ENCODE results near the gene FNDC3A. TPM values are rescaled to one million over a fixed set of nuclear protein-coding genes. Genes with fewer than 3 reads are reported as not detected.

The FNDC3A gene
- total RNA-seq, 1 donor from 2014 or later, result 69.3 TPM

GRCh38 chr13:49164712-49165111 is 189.0 kb downstream of the FNDC3A start:
- no peaks in the 10 kb centered on the region for H3K27me3 Mint-ChIP-seq (ENCODE audit: insufficient read depth, low read depth)
- Histone ChIP-seq H4K20me1 (ENCODE audit: low read depth) (no peaks in the 10 kb centered on the region), H3K4me1 (no peaks in the 10 kb centered on the region), H3K9ac (no peak overlapping the region), H3K79me2 (ENCODE audit: low read depth) (peaks cover 9% of the 10 kb centered on the region), H3K4me3 (no peak overlapping the region), H2AFZ (replicated peaks) (no peak overlapping the region), H3K27ac (no peak overlapping the region), H3K36me3 (peaks cover 17% of the 10 kb centered on the region), H3K27me3 (no peaks in the 10 kb centered on the region), H3K9me3 (ENCODE audit: low read depth) (peaks cover 15% of the 10 kb centered on the region), H3F3A (ENCODE audit: low read depth) (no peaks in the 10 kb centered on the region), H3K4me2 (no peak overlapping the region)
- TF ChIP-seq EZH2 (IDR thresholded peaks at IDR 0.05), result no peak
- TF ChIP-seq EZH2phosphoT487 (IDR thresholded peaks at IDR 0.05), result no peak
- TF ChIP-seq CTCF (IDR thresholded peaks at IDR 0.05), result no peak
- no peak overlapping the region for H3K4me3 Mint-ChIP-seq
- H3K27ac Mint-ChIP-seq, result no peak overlapping the region
- peaks cover 30% of the 10 kb centered on the region for H3K9me3 Mint-ChIP-seq
- H3K4me1 Mint-ChIP-seq, result no peaks in the 10 kb centered on the region
- no peak for DNase-seq (ENCODE audit: low spot score)
- peaks cover 62% of the 10 kb centered on the region for H3K36me3 Mint-ChIP-seq

GRCh38 chr13:49165798-49166752 is 190.4 kb downstream of the FNDC3A start:
- H3K27me3 Mint-ChIP-seq (ENCODE audit: insufficient read depth, low read depth), result no peaks in the 10 kb centered on the region
- no peak overlapping the region for H3K4me2 ChIP-seq
- no peaks in the 10 kb centered on the region for H3K27me3 ChIP-seq
- H3K4me1 Mint-ChIP-seq, result no peaks in the 10 kb centered on the region
- no peak overlapping the region for H3K4me3 ChIP-seq
- peaks cover 9% of the 10 kb centered on the region for H3K79me2 ChIP-seq (ENCODE audit: low read depth)
- H4K20me1 ChIP-seq (ENCODE audit: low read depth), result no peaks in the 10 kb centered on the region
- no peak for DNase-seq (ENCODE audit: low spot score)
- no peak overlapping the region for H2AFZ ChIP-seq (replicated peaks)
- peaks cover 53% of the 10 kb centered on the region for H3K36me3 Mint-ChIP-seq
- no peak overlapping the region for H3K27ac ChIP-seq
- peaks cover 17% of the 10 kb centered on the region for H3K36me3 ChIP-seq
- no peak overlapping the region for H3K27ac Mint-ChIP-seq
- H3K9me3 Mint-ChIP-seq, result peaks cover 25% of the 10 kb centered on the region
- H3K9ac ChIP-seq, result no peak overlapping the region
- H3F3A ChIP-seq (ENCODE audit: low read depth), result no peaks in the 10 kb centered on the region
- H3K9me3 ChIP-seq (ENCODE audit: low read depth), result peaks cover 15% of the 10 kb centered on the region
- no peak for TF ChIP-seq EZH2 (IDR thresholded peaks at IDR 0.05)
- no peak for TF ChIP-seq CTCF (IDR thresholded peaks at IDR 0.05)
- TF ChIP-seq EZH2phosphoT487 (IDR thresholded peaks at IDR 0.05), result no peak
- H3K4me3 Mint-ChIP-seq, result no peak overlapping the region
- no peaks in the 10 kb centered on the region for H3K4me1 ChIP-seq

- no peak overlapping the region for H2AFZ ChIP-seq (replicated peaks)
- DNase-seq (ENCODE audit: low spot score), result no peak
- H3K4me3 ChIP-seq, result no peak overlapping the region
- no peak overlapping the region for H3K4me2 ChIP-seq
- no peaks in the 10 kb centered on the region for H3K79me2 ChIP-seq (ENCODE audit: low read depth)
- no peaks in the 10 kb centered on the region for H3K27me3 Mint-ChIP-seq (ENCODE audit: insufficient read depth, low read depth)
- H3K9me3 ChIP-seq (ENCODE audit: low read depth), result no peaks in the 10 kb centered on the region
- no peaks in the 10 kb centered on the region for H4K20me1 ChIP-seq (ENCODE audit: low read depth)
- peaks cover 26% of the 10 kb centered on the region for H3K36me3 Mint-ChIP-seq
- H3K27ac ChIP-seq, result no peak overlapping the region
- no peak overlapping the region for H3K4me3 Mint-ChIP-seq
- no peaks in the 10 kb centered on the region for H3K27me3 ChIP-seq
- no peaks in the 10 kb centered on the region for H3K4me1 Mint-ChIP-seq
- no peaks in the 10 kb centered on the region for H3F3A ChIP-seq (ENCODE audit: low read depth)
- no peaks in the 10 kb centered on the region for H3K4me1 ChIP-seq
- no peak overlapping the region for H3K27ac Mint-ChIP-seq
- no peak overlapping the region for H3K9ac ChIP-seq
- TF ChIP-seq EZH2phosphoT487 (IDR thresholded peaks at IDR 0.05) (no peak), EZH2 (IDR thresholded peaks at IDR 0.05) (no peak), CTCF (IDR thresholded peaks at IDR 0.05) (no peak)
- no peaks in the 10 kb centered on the region for H3K36me3 ChIP-seq
- H3K9me3 Mint-ChIP-seq, result no peaks in the 10 kb centered on the region
These were observed 195.6 kb downstream of the FNDC3A start for GRCh38 chr13:49171359-49171758.

Data from neural progenitor cell (in vitro differentiated cells).